Fibroblast of lung (primary cell): ENCODE results near the gene KRTAP10-5.

Source experiments
- CTCF ChIP-seq, 2 donors: IDR thresholded peaks in 1 of 2; conservative IDR thresholded peaks in 1 of 2; 1 replicate in 1 of 2; 2 replicates in 1 of 2; pipeline ENCODE4 v1.5.1; 2011 to 2012; ENCODE audit warnings: low read length in 2 of 2, control low read depth in 1 of 2, inconsistent platforms in 1 of 2, low read depth in 1 of 2, mild to moderate bottlenecking in 1 of 2
- EZH2 ChIP-seq: IDR thresholded peaks from 2 replicates; pipeline ENCODE4 v1.5.1; 2012; ENCODE audit warnings: low read length, control low read depth, mild to moderate bottlenecking; ENCODE audit errors: missing control alignments

- TF ChIP-seq CTCF (conservative IDR thresholded peaks at IDR 0.05 in 1 of 2, IDR thresholded peaks at IDR 0.05 in 1 of 2; ENCODE audit: low read depth in 1 of 2, low read length in 2 of 2) (no peak), EZH2 (no peak)
Measured at GRCh38 chr21:44558695-44559094, 21.7 kb downstream of the KRTAP10-5 start, which contains the start of gene KRTAP10-3.
